K562 (cell line): ENCODE results near the gene AZU1. TPM values are rescaled to one million over a fixed set of nuclear protein-coding genes. Genes with fewer than 3 reads are reported as not detected.

Experiments
- JUNB ChIP-seq: fragments of 450-650 bp; formaldehyde crosslinking; conservative IDR thresholded peaks from 2 replicates; pipeline ENCODE4 v1.4.0; 2020; ENCODE audit warnings: mild to moderate bottlenecking
- NR4A1 ChIP-seq, 2 experiments: fragments of 250-450 bp in 1 of 2; fragments of 450-650 bp in 1 of 2; sonication (Bioruptor Pico) in 1 of 2; IDR thresholded peaks; 2 replicates each; pipeline versions ENCODE4 v1.4.0 to v1.6.1; 2016 to 2020; ENCODE audit warnings: mild to moderate bottlenecking in 2 of 2, missing compliant biosample characterization in 1 of 2, missing genetic modification characterization in 1 of 2, moderate library complexity in 1 of 2
- PML ChIP-seq: IDR thresholded peaks from 2 replicates; pipeline ENCODE4 v1.6.1; 2012; ENCODE audit warnings: low read length, inconsistent platforms
- PTBP1 ChIP-seq: fragments of 200-400 bp; formaldehyde crosslinking; IDR thresholded peaks from 2 replicates; pipeline ENCODE4 v1.6.1; 2017; ENCODE audit warnings: low read depth, low read length
- RFX1 ChIP-seq: fragments of 450-650 bp; IDR thresholded peaks from 2 replicates; pipeline ENCODE4 v1.6.1; 2016; ENCODE audit warnings: mild to moderate bottlenecking, moderate library complexity
- TBP ChIP-seq: optimal IDR thresholded peaks from 2 replicates; pipeline ENCODE3; 2011; ENCODE audit warnings: low read depth, low read length, improper control_type of control experiment
- TRIM25 ChIP-seq: fragments of 450-650 bp; IDR thresholded peaks from 2 replicates; pipeline ENCODE4 v1.7.0; 2016; ENCODE audit warnings: borderline replicate concordance
- XRCC5 ChIP-seq: fragments of 200-400 bp; formaldehyde crosslinking; IDR thresholded peaks from 2 replicates; pipeline ENCODE4 v1.6.1; 2017; ENCODE audit warnings: low read depth, mild to moderate bottlenecking, low read length
- ZNF347 ChIP-seq: fragments of 450-650 bp; formaldehyde crosslinking; IDR thresholded peaks from 2 replicates; pipeline ENCODE4 v1.4.0; 2020; ENCODE audit warnings: low read depth, mild to moderate bottlenecking, moderate library complexity
- ZNF707 ChIP-seq: fragments of 250-450 bp; sonication (Bioruptor Pico); conservative IDR thresholded peaks from 2 replicates; pipeline ENCODE4 v1.8.0; 2022; ENCODE audit warnings: inconsistent platforms, mild to moderate bottlenecking, moderate library complexity
- polyA plus RNA-seq, 8 experiments: library from polyadenylated mRNA; depleted of rRNA in 4 of 8; stranded (reverse) in 5 of 8; unstranded in 3 of 8; fragments of >200 nt; fragmentation: Nextera tagmentation in 2 of 8; fragmentation: Illumina TruSeq in 1 of 8; extraction: Ambion mirVana in 2 of 8; extraction: Trizol in 1 of 8; gene quantifications; 2 replicates each; pipeline versions ENCODE4 v1.2.1 to v1.2.3, GENCODE V29; 2011 to 2014; ENCODE audit warnings: inconsistent platforms in 1 of 8, missing spikeins in 1 of 8
- total RNA-seq, 7 experiments: library from RNA; depleted of rRNA in 6 of 7; stranded (reverse); fragments of >200 nt in 6 of 7; fragmentation: Illumina TruSeq in 2 of 7; extraction: Trizol in 2 of 7; gene quantifications; 2 replicates each; pipeline versions ENCODE4 v1.2.1 to v1.2.3, GENCODE V29; 2011 to 2021; ENCODE audit warnings: low replicate concordance in 1 of 7
- TF ChIP-seq, protein P1 (sequence below), 2 experiments: fragments of 450-650 bp in 1 of 2; sonication (generic) in 1 of 2; formaldehyde crosslinking in 1 of 2; IDR thresholded peaks; 2 replicates each; pipeline versions ENCODE4 v1.7.1 to v1.9.0; 2016 to 2022; ENCODE audit warnings: inconsistent platforms in 1 of 2, mild to moderate bottlenecking in 1 of 2, missing genetic modification reagents in 1 of 2
- TF ChIP-seq, protein P2 (sequence below), 2 experiments: IDR thresholded peaks; 2 replicates each; pipeline ENCODE4 v1.6.1; 2011; ENCODE audit warnings: borderline replicate concordance in 1 of 2, control low read depth in 1 of 2, low read depth in 1 of 2, low read length in 1 of 2, mild to moderate bottlenecking in 1 of 2, mixed read lengths in 1 of 2, moderate library complexity in 1 of 2; ENCODE audit not compliant: insufficient read depth in 1 of 2, insufficient read length in 1 of 2, poor library complexity in 1 of 2, severe bottlenecking in 1 of 2; ENCODE audit errors: extremely low read depth in 1 of 2

Gene AZU1
- total and polyA plus RNA-seq, 9 of the 15 experiments (the other 6 are each of a cell fraction or from before 2014, with no cell fraction given), result 0.29 to 1.9 (median 0.59) TPM; not detected in 3

DNA sequence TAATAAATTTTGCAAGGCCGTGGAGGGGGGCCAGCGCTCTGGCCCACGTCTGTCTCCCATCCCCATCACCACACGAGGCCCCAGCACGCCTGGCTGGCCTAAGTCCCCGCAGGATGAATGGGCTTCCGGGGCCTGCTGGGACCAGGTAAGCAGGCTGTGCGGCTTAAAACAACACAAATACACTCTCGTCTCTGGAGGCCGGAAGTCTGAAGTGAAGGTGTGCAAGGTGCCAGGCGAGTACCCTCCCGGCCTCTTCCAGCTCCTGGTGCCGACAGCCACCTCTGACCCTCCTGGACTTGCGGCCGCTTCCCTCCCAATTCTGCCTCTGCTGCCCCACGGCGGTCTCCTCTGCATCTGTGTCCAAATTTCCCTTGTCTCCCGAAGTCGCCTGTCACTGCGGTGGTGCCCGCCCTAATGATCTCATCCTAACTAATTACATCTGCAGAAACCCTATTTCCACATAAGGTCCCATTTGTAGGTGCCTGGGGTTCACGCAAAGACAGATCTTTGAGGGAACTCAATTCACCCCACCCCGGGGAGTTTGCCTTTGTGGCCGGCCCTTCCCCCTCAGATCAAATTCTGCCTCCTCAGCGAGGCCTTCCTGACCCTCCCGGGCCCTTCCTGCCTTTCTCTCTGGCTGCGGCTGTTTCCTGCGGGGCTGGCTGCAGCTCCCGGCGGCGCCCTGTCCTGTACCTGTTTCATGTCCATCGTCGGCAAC lies 38.5 kb upstream of the AZU1 start (continued):
- TF ChIP-seq, protein P1, sequence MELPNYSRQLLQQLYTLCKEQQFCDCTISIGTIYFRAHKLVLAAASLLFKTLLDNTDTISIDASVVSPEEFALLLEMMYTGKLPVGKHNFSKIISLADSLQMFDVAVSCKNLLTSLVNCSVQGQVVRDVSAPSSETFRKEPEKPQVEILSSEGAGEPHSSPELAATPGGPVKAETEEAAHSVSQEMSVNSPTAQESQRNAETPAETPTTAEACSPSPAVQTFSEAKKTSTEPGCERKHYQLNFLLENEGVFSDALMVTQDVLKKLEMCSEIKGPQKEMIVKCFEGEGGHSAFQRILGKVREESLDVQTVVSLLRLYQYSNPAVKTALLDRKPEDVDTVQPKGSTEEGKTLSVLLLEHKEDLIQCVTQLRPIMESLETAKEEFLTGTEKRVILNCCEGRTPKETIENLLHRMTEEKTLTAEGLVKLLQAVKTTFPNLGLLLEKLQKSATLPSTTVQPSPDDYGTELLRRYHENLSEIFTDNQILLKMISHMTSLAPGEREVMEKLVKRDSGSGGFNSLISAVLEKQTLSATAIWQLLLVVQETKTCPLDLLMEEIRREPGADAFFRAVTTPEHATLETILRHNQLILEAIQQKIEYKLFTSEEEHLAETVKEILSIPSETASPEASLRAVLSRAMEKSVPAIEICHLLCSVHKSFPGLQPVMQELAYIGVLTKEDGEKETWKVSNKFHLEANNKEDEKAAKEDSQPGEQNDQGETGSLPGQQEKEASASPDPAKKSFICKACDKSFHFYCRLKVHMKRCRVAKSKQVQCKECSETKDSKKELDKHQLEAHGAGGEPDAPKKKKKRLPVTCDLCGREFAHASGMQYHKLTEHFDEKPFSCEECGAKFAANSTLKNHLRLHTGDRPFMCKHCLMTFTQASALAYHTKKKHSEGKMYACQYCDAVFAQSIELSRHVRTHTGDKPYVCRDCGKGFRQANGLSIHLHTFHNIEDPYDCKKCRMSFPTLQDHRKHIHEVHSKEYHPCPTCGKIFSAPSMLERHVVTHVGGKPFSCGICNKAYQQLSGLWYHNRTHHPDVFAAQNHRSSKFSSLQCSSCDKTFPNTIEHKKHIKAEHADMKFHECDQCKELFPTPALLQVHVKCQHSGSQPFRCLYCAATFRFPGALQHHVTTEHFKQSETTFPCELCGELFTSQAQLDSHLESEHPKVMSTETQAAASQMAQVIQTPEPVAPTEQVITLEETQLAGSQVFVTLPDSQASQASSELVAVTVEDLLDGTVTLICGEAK (IDR thresholded peaks at IDR 0.05), result no peak
- TF ChIP-seq, protein P1 (CRISPR knock-in tag; IDR thresholded peaks at IDR 0.05), result no peak
- TF ChIP-seq NR4A1 (CRISPR knock-in tag; IDR thresholded peaks at IDR 0.05), result no peak
- TF ChIP-seq NR4A1 (tag; IDR thresholded peaks at IDR 0.05), result no peak
- no peak for TF ChIP-seq TRIM25
- TF ChIP-seq PML, result no peak
- TF ChIP-seq, protein P2, sequence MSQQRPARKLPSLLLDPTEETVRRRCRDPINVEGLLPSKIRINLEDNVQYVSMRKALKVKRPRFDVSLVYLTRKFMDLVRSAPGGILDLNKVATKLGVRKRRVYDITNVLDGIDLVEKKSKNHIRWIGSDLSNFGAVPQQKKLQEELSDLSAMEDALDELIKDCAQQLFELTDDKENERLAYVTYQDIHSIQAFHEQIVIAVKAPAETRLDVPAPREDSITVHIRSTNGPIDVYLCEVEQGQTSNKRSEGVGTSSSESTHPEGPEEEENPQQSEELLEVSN (IDR thresholded peaks at IDR 0.05; ENCODE audit: borderline replicate concordance in 1 of 2, extremely low read depth in 1 of 2, insufficient read depth in 1 of 2, insufficient read length in 1 of 2, low read depth in 1 of 2, low read length in 1 of 2, poor library complexity in 1 of 2, severe bottlenecking in 1 of 2), result peak; percentile 23 to 52
- TF ChIP-seq ZNF707 (CRISPR knock-in tag), result no peak
- no peak for TF ChIP-seq ZNF347 (CRISPR knock-in tag)
- no peak for TF ChIP-seq PTBP1
- TF ChIP-seq RFX1, result no peak
- TF ChIP-seq JUNB (CRISPR knock-in tag), result no peak
- no peak for TF ChIP-seq XRCC5
- no peak for TF ChIP-seq TBP
